Measurements from ENCODE around the gene C1QBP. TPM values are rescaled to one million over a fixed set of nuclear protein-coding genes. Genes with fewer than 3 reads are reported as not detected.
A peak's percentile ranks its signal among the peaks of the same experiment; 100 is the strongest.
"Not testable (repeated sequence)": the region's sequence is repeated elsewhere in the genome, so short reads cannot be mapped to it uniquely, and the experiment has no call there.

C1QBP gene
- total RNA-seq, 1 experiment from 2014 or later, result 314 TPM

DNA sequence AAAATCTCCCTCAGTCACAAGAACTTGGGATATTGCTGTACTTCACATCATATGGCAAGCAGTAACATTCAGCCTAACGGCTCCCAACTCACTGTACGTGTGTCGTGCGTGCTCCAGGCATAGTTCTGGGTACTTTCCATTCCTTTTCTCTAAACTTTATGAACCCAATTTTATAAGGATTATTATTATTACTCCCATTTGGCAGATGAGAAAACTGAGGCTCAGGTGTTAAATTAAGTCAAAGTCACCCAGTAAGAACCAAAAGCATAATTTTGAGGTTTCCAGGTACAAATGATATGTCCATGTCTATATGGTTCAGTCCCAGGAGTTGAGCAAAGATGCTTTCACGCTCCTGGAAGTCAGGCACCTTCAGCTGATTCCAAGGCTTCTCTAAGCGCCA, 4.8 kb upstream of the C1QBP start:
- peak; percentile 2 for DNase-seq
- H3K27ac ChIP-seq (ENCODE audit: low read length), result no peak overlapping the region
- H3K9me2 ChIP-seq (replicated peaks; ENCODE audit: insufficient read depth, low read length), result no peaks in the 10 kb centered on the region
- no peak overlapping the region for H3K4me3 ChIP-seq (ENCODE audit: low read length)
- H3K9ac ChIP-seq (ENCODE audit: low read length), result no peak overlapping the region
- peaks cover 14% of the 10 kb centered on the region for H3K4me1 ChIP-seq (ENCODE audit: low read length)
- no peaks in the 10 kb centered on the region for H3K9me3 ChIP-seq (ENCODE audit: low read length)
- H3K27me3 ChIP-seq (ENCODE audit: low read length), result no peaks in the 10 kb centered on the region
- no peaks in the 10 kb centered on the region for H4K20me1 ChIP-seq (ENCODE audit: insufficient read depth, low read depth, low read length)
- peaks cover 32% of the 10 kb centered on the region for H3K79me2 ChIP-seq (ENCODE audit: low read length)
- no peak overlapping the region for H3K4me2 ChIP-seq (ENCODE audit: low read depth, low read length, poor library complexity, severe bottlenecking)
- no peak overlapping the region for H2AFZ ChIP-seq (ENCODE audit: low read length)
- peaks cover 31% of the 10 kb centered on the region; the same call in 1 of the 2 replicates for H3K36me3 ChIP-seq (ENCODE audit: insufficient read depth, low read length)

DNA sequence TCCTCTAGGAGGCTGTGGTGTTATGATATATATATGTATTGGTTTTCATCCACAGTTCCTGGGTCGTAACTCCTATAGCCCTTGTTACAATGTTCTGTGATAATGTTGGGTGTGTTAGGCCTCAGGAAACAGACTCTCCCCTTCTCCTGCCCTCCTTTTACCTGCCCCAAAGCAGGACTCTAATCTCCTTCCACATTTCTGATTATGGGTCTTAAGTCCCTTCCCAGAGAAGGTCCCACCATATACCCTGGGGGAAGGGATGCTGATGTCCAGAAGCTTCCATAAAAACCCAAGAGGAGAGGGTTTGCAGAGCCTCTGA, 450 bp upstream of the C1QBP start:
- Histone ChIP-seq H3K9ac (ENCODE audit: low read length) (peak overlapping the region; percentile 59), H4K20me1 (ENCODE audit: insufficient read depth, low read depth, low read length) (peaks cover 9% of the 10 kb centered on the region), H3K9me2 (replicated peaks; ENCODE audit: insufficient read depth, low read length) (no peaks in the 10 kb centered on the region), H3K4me1 (ENCODE audit: low read length) (peaks cover 33% of the 10 kb centered on the region), H3K4me2 (ENCODE audit: low read depth, low read length, poor library complexity, severe bottlenecking) (peak overlapping the region; percentile 68), H3K79me2 (ENCODE audit: low read length) (peaks cover 56% of the 10 kb centered on the region), H3K27ac (ENCODE audit: low read length) (peak overlapping the region; percentile 58), H3K9me3 (ENCODE audit: low read length) (no peaks in the 10 kb centered on the region), H3K27me3 (ENCODE audit: low read length) (no peaks in the 10 kb centered on the region), H3K4me3 (ENCODE audit: low read length) (peak overlapping the region; percentile 82; the same call in 1 of the 2 replicates), H3K36me3 (ENCODE audit: insufficient read depth, low read length) (peaks cover 50% of the 10 kb centered on the region), H2AFZ (ENCODE audit: low read length) (no peak overlapping the region)
- no peak for DNase-seq

DNA sequence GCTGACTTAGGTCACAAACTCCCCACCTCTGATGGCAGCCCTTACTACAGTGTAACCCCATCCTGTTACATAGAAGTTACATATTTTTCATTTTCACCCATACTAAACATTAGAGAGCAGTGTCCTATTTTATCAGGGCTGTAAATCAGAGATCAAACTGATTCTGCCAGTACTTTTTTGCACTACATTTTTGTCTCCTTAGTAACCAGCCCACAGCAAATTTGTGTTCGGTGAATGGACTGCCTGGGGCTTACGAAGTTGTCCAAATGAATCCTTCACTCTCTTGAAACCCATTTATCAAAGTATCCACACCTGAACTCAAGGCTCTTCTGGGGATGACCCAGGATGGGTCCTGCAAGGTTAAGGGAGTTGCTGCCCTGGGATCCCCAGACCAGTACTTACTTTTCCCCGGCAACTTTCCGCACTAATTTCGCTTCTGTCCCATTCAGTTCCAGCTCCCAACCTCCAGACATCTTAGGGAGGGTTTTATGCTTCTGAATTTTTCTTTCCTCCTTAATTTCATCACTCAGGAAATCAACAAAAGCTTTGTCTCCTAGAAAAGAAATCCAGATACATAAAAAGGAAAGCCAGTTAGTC, 1.1 kb downstream of the C1QBP start:
- H3K4me1 ChIP-seq (ENCODE audit: low read length), result peaks cover 33% of the 10 kb centered on the region
- H3K4me3 ChIP-seq (ENCODE audit: low read length), result peak overlapping the region; percentile 82
- peak; percentile 41 for DNase-seq
- peaks cover 13% of the 10 kb centered on the region for H4K20me1 ChIP-seq (ENCODE audit: insufficient read depth, low read depth, low read length)
- no peaks in the 10 kb centered on the region for H3K27me3 ChIP-seq (ENCODE audit: low read length)
- H3K9me2 ChIP-seq (replicated peaks; ENCODE audit: insufficient read depth, low read length), result no peaks in the 10 kb centered on the region
- H3K9me3 ChIP-seq (ENCODE audit: low read length), result no peaks in the 10 kb centered on the region
- peak overlapping the region; percentile 67 for H3K27ac ChIP-seq (ENCODE audit: low read length)
- H3K79me2 ChIP-seq (ENCODE audit: low read length), result peaks cover 46% of the 10 kb centered on the region
- peaks cover 51% of the 10 kb centered on the region for H3K36me3 ChIP-seq (ENCODE audit: insufficient read depth, low read length)
- peak overlapping the region; percentile 93 for H3K4me2 ChIP-seq (ENCODE audit: low read depth, low read length, poor library complexity, severe bottlenecking)
- H3K9ac ChIP-seq (ENCODE audit: low read length), result peak overlapping the region; percentile 88
- H2AFZ ChIP-seq (ENCODE audit: low read length), result no peak overlapping the region

DNA sequence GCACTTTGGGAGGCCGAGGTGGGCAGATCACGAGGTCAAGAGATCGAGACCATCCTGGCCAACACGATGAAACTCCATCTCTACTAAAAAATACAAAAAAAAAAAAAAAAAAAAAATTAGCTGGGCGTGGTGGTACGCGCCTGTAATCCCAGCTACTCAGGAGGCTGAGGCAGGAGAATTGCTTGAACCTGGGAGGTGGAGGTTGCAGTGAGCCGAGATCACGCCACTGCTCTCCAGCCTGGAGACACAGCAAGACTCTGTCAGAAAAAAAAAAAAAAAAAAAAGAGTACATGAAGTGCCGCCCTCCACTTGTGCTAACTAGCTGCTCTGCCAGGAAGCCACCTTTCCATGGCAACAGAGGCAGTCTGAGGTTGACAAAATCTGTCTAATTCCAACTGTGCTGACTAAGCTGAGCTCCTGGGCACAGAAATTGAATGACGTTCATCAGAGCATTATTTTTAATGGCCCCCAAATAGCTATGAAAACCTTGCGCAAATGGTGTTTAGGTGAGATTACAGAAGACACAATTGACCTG, 3.1 kb downstream of the C1QBP start:
- peak; percentile 41 for DNase-seq
- not testable (repeated sequence) for H2AFZ ChIP-seq (ENCODE audit: low read length); H3K9me2 ChIP-seq (replicated peaks; ENCODE audit: insufficient read depth, low read length); H3K27ac ChIP-seq (ENCODE audit: low read length); H3K27me3 ChIP-seq (ENCODE audit: low read length); H3K4me3 ChIP-seq (ENCODE audit: low read length); H3K9ac ChIP-seq (ENCODE audit: low read length); H3K9me3 ChIP-seq (ENCODE audit: low read length)
- H3K36me3 ChIP-seq (ENCODE audit: insufficient read depth, low read length), result peaks cover 53% of the 10 kb centered on the region
- peaks cover 33% of the 10 kb centered on the region for H3K4me1 ChIP-seq (ENCODE audit: low read length)
- peaks cover 40% of the 10 kb centered on the region for H3K79me2 ChIP-seq (ENCODE audit: low read length)
- H3K4me2 ChIP-seq (ENCODE audit: low read depth, low read length, poor library complexity, severe bottlenecking), result peak overlapping the region; percentile 93
- H4K20me1 ChIP-seq (ENCODE audit: insufficient read depth, low read depth, low read length), result peaks cover 13% of the 10 kb centered on the region

DNA sequence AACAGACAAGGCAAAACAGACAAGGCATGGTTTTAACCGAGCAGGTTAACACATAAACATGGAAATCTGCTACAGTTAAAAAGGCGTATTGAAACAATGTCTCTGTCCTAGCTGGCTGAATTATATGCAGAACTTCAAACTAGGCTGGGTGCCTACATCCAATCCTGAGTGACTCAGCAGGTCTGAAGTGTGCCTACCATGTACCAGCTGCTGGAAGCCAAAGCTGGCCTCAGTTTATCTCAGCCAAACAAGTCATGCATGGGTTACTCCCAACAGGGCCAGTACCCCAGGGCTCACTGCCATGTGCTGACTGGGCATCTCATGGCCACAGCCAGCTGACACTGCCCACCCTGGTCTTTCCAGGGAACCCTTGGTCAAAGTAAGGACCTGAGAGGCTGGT, 4.0 kb downstream of the C1QBP start:
- Histone ChIP-seq H3K9me2 (replicated peaks; ENCODE audit: insufficient read depth, low read length) (no peaks in the 10 kb centered on the region), H3K4me2 (ENCODE audit: low read depth, low read length, poor library complexity, severe bottlenecking) (no peak overlapping the region), H3K9ac (ENCODE audit: low read length) (no peak overlapping the region), H3K79me2 (ENCODE audit: low read length) (peaks cover 40% of the 10 kb centered on the region), H3K4me1 (ENCODE audit: low read length) (peaks cover 28% of the 10 kb centered on the region), H2AFZ (ENCODE audit: low read length) (no peak overlapping the region), H3K36me3 (ENCODE audit: insufficient read depth, low read length) (peaks cover 53% of the 10 kb centered on the region), H3K4me3 (ENCODE audit: low read length) (no peak overlapping the region), H3K27ac (ENCODE audit: low read length) (no peak overlapping the region), H3K27me3 (ENCODE audit: low read length) (no peaks in the 10 kb centered on the region), H3K9me3 (ENCODE audit: low read length) (no peaks in the 10 kb centered on the region), H4K20me1 (ENCODE audit: insufficient read depth, low read depth, low read length) (peaks cover 13% of the 10 kb centered on the region)
- DNase-seq, result no peak

DNA sequence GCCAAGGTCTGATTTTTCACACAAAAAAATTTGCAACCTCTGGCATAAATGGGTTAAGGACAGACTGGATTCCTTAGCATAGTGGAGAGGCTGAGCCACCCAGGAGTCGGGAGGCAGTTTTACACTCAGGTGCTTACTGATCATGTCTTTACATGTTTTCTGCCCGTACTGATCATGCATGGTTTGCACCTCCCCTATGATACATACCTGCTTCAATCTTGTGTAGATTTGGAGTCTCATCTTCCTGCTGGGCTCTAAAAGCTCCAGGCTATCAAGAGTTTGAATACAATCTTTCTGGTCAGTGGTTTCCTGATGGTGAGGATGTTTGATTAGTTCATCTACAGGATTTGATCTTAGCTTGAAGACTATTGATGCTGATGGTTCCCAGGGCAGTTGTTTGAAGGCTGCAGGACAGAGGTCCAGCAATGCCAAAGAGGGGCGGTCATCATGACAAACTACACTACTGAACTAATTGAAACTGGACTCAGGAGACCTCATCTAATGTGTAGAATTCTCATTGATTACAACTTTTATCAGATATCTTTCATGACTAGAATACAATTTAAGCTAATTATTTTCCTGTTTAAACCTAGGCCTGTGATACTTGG, 6.9 kb downstream of the C1QBP start:
- H3K36me3 ChIP-seq (ENCODE audit: insufficient read depth, low read length), result peaks cover 49% of the 10 kb centered on the region
- no peak overlapping the region for H3K27ac ChIP-seq (ENCODE audit: low read length)
- H2AFZ ChIP-seq (ENCODE audit: low read length), result no peak overlapping the region
- no peaks in the 10 kb centered on the region for H3K9me3 ChIP-seq (ENCODE audit: low read length)
- no peaks in the 10 kb centered on the region for H3K9me2 ChIP-seq (replicated peaks; ENCODE audit: insufficient read depth, low read length)
- peaks cover 21% of the 10 kb centered on the region for H3K79me2 ChIP-seq (ENCODE audit: low read length)
- DNase-seq, result peak; percentile 46
- no peaks in the 10 kb centered on the region for H3K27me3 ChIP-seq (ENCODE audit: low read length)
- H3K4me2 ChIP-seq (ENCODE audit: low read depth, low read length, poor library complexity, severe bottlenecking), result no peak overlapping the region
- no peak overlapping the region for H3K9ac ChIP-seq (ENCODE audit: low read length)
- no peak overlapping the region for H3K4me3 ChIP-seq (ENCODE audit: low read length)
- peaks cover 13% of the 10 kb centered on the region for H4K20me1 ChIP-seq (ENCODE audit: insufficient read depth, low read depth, low read length)
- peaks cover 10% of the 10 kb centered on the region for H3K4me1 ChIP-seq (ENCODE audit: low read length)

DNA sequence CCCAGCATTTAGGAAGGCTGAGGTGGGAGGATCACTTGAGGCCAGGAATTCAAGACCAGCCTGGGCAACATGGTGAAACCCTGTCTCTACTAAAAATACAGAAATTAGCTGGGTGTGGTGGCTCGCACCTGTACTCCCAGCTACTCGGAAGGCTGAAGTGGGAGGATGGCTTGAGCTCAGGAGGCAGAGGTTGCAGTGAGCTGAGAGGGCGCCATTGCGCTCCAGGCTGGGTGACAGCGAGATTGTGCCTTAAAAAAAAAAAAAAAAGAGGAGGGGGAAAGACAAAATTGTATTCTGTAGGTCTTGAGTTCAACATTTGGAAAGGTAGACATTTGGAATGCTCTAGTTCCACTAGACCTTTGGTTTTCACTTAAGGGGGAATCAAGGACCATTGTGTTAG, 7.7 kb downstream of the C1QBP start:
- not testable (repeated sequence) for H3K9ac ChIP-seq (ENCODE audit: low read length); H3K4me1 ChIP-seq (ENCODE audit: low read length); H3K27ac ChIP-seq (ENCODE audit: low read length); H3K4me3 ChIP-seq (ENCODE audit: low read length); H3K9me3 ChIP-seq (ENCODE audit: low read length); H3K4me2 ChIP-seq (ENCODE audit: low read depth, low read length, poor library complexity, severe bottlenecking); H2AFZ ChIP-seq (ENCODE audit: low read length); H3K27me3 ChIP-seq (ENCODE audit: low read length); H3K9me2 ChIP-seq (replicated peaks; ENCODE audit: insufficient read depth, low read length)
- Histone ChIP-seq H4K20me1 (ENCODE audit: insufficient read depth, low read depth, low read length) (peaks cover 13% of the 10 kb centered on the region), H3K36me3 (ENCODE audit: insufficient read depth, low read length) (peaks cover 42% of the 10 kb centered on the region), H3K79me2 (ENCODE audit: low read length) (peaks cover 13% of the 10 kb centered on the region)
- DNase-seq, result peak; percentile 47

DNA sequence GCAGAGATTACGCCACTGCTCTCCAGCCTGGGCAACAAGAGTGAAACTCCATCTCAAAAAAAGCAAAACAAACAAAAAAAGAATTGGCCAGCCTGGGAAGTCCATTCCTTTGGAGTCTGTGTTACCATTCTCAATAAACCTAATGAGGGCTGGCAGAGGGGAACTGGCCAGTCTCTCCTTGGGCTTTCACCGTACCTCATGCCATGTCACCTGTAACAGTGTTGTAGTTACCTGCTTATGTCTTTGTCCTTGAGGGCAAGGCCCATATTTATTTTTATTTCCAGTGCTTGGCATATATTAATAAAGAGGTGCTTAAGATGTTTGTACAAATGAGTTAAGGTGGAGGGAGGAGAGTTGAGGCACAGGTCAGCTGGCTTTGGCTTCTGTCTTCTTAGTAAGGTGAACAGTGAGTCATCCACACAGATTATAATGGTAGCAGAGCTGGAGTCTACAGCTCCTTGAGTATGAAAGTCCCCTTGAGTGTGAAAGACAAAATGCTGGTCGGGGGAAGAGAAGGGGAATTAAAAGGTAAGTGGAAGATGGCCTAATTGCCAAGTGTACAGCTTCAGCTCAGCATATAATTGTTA, 8.4 kb downstream of the C1QBP start:
- Histone ChIP-seq H3K4me2 (ENCODE audit: low read depth, low read length, poor library complexity, severe bottlenecking) (no peak overlapping the region), H3K9me3 (ENCODE audit: low read length) (no peaks in the 10 kb centered on the region), H4K20me1 (ENCODE audit: insufficient read depth, low read depth, low read length) (peaks cover 13% of the 10 kb centered on the region), H3K4me1 (ENCODE audit: low read length) (no peaks in the 10 kb centered on the region), H3K36me3 (ENCODE audit: insufficient read depth, low read length) (peaks cover 44% of the 10 kb centered on the region), H3K9me2 (replicated peaks; ENCODE audit: insufficient read depth, low read length) (no peaks in the 10 kb centered on the region), H2AFZ (ENCODE audit: low read length) (no peak overlapping the region), H3K4me3 (ENCODE audit: low read length) (no peak overlapping the region), H3K79me2 (ENCODE audit: low read length) (peaks cover 11% of the 10 kb centered on the region), H3K27me3 (ENCODE audit: low read length) (no peaks in the 10 kb centered on the region), H3K27ac (ENCODE audit: low read length) (no peak overlapping the region), H3K9ac (ENCODE audit: low read length) (no peak overlapping the region)
- DNase-seq, result no peak
